ENCODE data around the gene TCP10L. TPM values are rescaled to one million over a fixed set of nuclear protein-coding genes. Genes with fewer than 3 reads are reported as not detected.

Gene TCP10L
- total and polyA plus RNA-seq, 2 of the 13 experiments (the other 11 are each of a cell fraction or from before 2014, with no cell fraction given), result 0.90 to 2.4 TPM

DNA sequence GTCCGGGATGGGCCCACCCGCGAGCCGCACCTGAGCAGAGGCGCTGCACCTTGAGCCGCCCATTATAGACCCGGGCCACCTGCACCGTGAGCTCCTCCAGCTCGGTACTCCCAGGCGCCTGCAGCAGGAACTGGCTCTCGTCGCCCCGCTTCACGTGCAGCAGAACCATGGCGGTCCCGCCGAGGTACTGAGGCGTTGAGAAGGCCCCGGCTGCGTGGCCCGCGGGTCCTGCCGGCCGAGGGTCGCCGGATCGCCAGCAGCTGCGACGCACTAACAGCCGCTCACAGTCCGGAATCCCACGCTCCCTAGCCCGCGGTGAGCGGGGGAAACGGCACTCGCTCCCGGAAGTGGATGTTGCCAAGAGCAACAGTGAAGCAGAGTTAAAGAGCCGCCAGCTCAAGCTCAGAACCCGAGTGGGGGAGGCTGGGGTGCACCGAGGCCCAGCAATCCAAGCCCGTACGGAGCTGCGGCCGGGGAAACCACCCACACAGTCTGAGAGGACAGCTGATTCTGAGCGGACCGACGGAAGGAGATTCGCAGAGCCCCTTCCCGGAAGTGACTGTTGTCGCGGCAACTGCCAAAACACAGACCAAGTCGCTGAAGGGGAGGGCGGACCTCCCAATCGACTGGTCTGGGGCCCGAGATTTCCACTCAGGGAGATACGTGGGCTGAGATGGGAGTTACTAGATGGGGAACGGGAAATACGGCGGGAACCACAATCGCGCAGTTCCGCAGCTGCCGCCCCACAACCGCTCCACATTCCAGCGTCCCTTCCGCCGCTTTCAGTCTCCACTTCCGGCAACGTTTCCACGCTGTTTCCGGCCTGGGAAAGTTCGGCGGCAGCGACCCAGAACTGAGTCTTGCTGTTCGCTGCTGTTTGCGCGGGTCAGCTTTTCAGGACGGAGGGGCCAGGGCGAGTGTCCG lies 27.0 kb upstream of the TCP10L start, which contains the start of gene CFAP298 (continued):
- TF ChIP-seq, protein P1, sequence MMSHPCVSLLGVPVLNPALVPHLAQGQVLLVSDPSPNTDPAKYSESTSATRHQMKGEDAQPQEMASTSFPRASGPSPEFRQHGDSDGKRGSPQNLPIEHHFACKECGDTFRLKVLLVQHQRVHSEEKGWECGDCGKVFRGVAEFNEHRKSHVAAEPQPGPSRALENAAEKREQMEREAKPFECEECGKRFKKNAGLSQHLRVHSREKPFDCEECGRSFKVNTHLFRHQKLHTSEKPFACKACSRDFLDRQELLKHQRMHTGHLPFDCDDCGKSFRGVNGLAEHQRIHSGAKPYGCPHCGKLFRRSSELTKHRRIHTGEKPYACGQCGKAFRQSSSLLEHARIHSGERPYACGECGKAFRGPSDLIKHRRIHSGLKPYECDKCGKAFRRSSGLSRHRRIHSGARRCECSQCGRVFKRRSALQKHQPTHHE (CRISPR knock-in tag; IDR thresholded peaks at IDR 0.05; ENCODE audit: borderline replicate concordance), result no peak
- TF ChIP-seq PAXIP1 (CRISPR knock-in tag; conservative IDR thresholded peaks at IDR 0.05), result no peak; the same call in 1 of the 2 replicates
- peak; percentile 81; the same call in 1 of the 2 replicates for TF ChIP-seq ZNF337 (CRISPR knock-in tag; IDR thresholded peaks at IDR 0.05; ENCODE audit: borderline replicate concordance, low read depth)
- TF ChIP-seq FOXA1 (IDR thresholded peaks at IDR 0.05), result no peak
- TF ChIP-seq FOXA1 (CRISPR knock-in tag; IDR thresholded peaks at IDR 0.05), result no peak
- no peak for TF ChIP-seq SAFB2 (CRISPR knock-in tag; IDR thresholded peaks at IDR 0.05; ENCODE audit: borderline replicate concordance, low read depth)
- TF ChIP-seq ZNF280D (CRISPR knock-in tag; IDR thresholded peaks at IDR 0.05), result no peak
- TF ChIP-seq NAIF1 (CRISPR knock-in tag; IDR thresholded peaks at IDR 0.05; ENCODE audit: borderline replicate concordance), result 0 out of 2 replicates have a peak, but pooled peaks have one; percentile 66
- TF ChIP-seq RBFOX2 (IDR thresholded peaks at IDR 0.05; ENCODE audit: low read depth, low read length), result peak; percentile 80
- TF ChIP-seq POLR2AphosphoS5 (IDR thresholded peaks at IDR 0.05; ENCODE audit: low read depth, low read length), result peak; percentile 89
- TF ChIP-seq MZF1 (CRISPR knock-in tag; IDR thresholded peaks at IDR 0.05; ENCODE audit: borderline replicate concordance), result no peak
- peak; percentile 67; the same call in 1 of the 2 replicates for TF ChIP-seq ZNF205 (CRISPR knock-in tag; IDR thresholded peaks at IDR 0.05)
- TF ChIP-seq CERS6 (CRISPR knock-in tag; IDR thresholded peaks at IDR 0.05), result no peak
- TF ChIP-seq ZFP36 (IDR thresholded peaks at IDR 0.05; ENCODE audit: borderline replicate concordance, low read depth, low read length, partially characterized antibody), result no peak
- TF ChIP-seq ZNF274 (CRISPR knock-in tag; IDR thresholded peaks at IDR 0.05), result peak; percentile 87
- TF ChIP-seq RFXANK (CRISPR knock-in tag; IDR thresholded peaks at IDR 0.05), result no peak
- no peak for TF ChIP-seq ZNF20 (CRISPR knock-in tag; IDR thresholded peaks at IDR 0.05)
- peak; percentile 50 for TF ChIP-seq HINFP (CRISPR knock-in tag; IDR thresholded peaks at IDR 0.05; ENCODE audit: low read depth)

Measured in HepG2 (cell line).